ENCODE results near the gene UBTFL1.

UBTFL1 gene

DNA sequence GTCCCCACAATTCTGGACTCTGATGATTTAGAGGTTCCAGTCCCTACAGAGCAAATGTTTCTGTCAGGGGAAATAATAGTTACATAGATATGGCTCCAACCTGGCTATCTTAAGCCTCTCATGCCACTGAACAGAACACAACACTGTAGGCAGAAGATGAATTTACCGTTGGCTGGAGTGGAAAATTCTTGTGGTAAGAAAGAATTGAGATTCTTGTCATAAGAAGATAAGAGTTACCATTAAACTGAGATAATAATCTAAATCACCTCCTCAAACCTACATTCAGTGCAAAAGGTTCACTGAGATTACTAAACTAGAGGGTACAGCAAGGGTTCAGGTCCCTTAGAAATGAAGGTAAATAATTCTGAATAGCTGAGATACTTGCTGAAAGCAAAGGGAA, 38.6 kb downstream of the UBTFL1 start:
- in situ Hi-C loops (cut with MboI; ENCODE audit: low pct_unique_long_range_greater_than_20kb, low sequenced_read_pairs, unreplicated experiment), result no loop called here
- no peak for DNase-seq (ENCODE audit: low spot score)
- TF ChIP-seq, protein P1, sequence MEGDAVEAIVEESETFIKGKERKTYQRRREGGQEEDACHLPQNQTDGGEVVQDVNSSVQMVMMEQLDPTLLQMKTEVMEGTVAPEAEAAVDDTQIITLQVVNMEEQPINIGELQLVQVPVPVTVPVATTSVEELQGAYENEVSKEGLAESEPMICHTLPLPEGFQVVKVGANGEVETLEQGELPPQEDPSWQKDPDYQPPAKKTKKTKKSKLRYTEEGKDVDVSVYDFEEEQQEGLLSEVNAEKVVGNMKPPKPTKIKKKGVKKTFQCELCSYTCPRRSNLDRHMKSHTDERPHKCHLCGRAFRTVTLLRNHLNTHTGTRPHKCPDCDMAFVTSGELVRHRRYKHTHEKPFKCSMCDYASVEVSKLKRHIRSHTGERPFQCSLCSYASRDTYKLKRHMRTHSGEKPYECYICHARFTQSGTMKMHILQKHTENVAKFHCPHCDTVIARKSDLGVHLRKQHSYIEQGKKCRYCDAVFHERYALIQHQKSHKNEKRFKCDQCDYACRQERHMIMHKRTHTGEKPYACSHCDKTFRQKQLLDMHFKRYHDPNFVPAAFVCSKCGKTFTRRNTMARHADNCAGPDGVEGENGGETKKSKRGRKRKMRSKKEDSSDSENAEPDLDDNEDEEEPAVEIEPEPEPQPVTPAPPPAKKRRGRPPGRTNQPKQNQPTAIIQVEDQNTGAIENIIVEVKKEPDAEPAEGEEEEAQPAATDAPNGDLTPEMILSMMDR (IDR thresholded peaks at IDR 0.05; ENCODE audit: extremely low read depth, insufficient read depth, missing control alignments), result no peak

DNA sequence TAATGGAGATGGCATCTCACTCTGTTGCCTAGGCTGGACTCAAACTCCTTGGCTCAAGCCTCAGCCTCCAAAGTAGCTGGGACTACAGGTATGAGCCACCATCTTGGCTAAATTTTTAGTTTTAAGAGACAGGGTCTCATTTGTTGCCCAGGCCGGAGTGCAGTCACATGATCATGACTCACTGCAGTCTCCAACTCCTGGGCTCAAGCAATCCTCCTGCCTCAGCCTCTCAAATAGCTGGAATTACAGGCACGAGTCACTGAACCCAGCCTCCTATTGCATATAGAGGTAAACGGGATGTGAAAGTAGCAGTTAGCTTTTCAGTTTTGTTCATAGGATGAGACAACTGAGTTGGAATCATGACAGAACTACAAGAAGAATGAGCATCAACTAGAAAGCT, 39.2 kb downstream of the UBTFL1 start:
- no peak for DNase-seq (ENCODE audit: low spot score)
- TF ChIP-seq, protein P1 (IDR thresholded peaks at IDR 0.05; ENCODE audit: extremely low read depth, insufficient read depth, missing control alignments), result no peak
- in situ Hi-C loops (cut with MboI; ENCODE audit: low pct_unique_long_range_greater_than_20kb, low sequenced_read_pairs, unreplicated experiment), result no loop called here

DNA sequence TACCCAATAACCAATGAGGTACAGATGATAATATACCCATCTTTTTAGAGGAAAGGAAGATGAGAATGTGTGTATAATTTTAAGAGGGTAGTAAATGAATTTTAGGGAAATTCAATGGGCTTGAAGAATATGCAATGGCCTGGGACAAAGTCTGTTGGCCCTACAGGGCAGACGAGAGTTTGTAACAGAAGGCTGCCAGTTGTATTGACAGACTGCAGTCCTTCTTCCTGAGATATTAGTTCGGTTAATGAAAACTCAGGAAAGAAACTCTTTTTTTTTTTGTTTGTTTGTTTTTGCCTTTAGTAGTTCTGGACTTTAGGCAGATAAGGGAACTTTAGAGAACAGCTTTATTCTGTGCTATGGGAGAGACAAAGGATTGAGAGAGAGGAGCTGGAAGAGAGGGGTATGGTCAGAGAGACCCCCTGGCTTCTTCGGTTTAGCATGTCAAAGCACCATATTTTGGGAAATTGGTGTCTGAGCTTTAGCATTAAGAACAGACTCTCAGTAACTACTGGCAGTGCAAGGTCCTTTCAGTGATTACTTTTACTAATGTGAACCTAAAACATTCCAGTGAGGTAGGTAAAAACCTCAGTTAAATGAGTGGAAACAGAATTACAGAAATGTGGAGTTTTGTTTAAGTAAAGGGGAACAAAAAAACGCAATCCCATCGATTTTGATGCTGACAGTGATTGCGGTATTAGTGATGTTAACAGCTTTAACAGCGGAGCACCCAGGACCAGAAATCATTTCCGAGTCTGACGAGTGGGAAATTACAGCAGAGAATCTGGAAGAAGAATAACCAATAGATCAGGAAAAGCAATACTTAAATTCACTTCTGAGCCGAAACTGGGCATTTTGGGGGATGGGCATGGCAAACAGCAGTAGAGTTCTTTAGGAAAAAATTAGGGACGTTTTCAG, 48.1 kb downstream of the UBTFL1 start:
- TF ChIP-seq, protein P1 (IDR thresholded peaks at IDR 0.05; ENCODE audit: extremely low read depth, insufficient read depth, missing control alignments), result no peak
- in situ Hi-C loops (cut with MboI; ENCODE audit: low pct_unique_long_range_greater_than_20kb, low sequenced_read_pairs, unreplicated experiment), result no loop called here
- DNase-seq (ENCODE audit: low spot score), result no peak

DNA sequence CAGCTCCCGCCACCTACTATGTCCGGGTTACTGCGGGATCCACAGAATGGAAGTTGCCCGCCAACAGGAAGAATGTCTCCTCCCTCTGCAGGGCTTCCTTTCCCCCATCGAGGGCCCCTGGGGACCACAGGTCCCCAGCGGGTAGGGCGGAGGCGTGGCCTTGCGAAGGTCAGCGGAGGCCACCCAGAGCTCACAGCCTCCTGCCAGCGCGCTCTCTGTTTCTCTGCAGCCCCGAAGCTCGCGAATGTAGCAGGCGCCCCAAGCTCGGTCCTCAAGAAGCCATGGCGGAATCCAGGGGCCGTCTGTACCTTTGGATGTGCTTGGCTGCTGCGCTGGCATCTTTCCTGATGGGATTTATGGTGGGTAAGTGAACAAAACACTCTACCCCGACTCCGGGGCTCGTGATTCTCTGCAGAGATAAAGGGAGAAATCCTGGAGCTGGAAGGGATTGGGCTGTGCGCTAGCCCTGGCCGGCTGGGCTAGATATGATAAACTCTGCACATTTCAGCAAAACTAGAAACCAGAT, 48.8 kb downstream of the UBTFL1 start, which contains the start of gene NAALAD2:
Gene NAALAD2, plus strand, starts transcription at position 186 of the 526 bp plus-strand sequence. Its CDS starts 96 bp downstream, at position 282.
- in situ Hi-C loops (cut with MboI; ENCODE audit: low pct_unique_long_range_greater_than_20kb, low sequenced_read_pairs, unreplicated experiment), result no loop called here
- no peak for DNase-seq (ENCODE audit: low spot score)
- TF ChIP-seq, protein P1 (IDR thresholded peaks at IDR 0.05; ENCODE audit: extremely low read depth, insufficient read depth, missing control alignments), result no peak

DNA sequence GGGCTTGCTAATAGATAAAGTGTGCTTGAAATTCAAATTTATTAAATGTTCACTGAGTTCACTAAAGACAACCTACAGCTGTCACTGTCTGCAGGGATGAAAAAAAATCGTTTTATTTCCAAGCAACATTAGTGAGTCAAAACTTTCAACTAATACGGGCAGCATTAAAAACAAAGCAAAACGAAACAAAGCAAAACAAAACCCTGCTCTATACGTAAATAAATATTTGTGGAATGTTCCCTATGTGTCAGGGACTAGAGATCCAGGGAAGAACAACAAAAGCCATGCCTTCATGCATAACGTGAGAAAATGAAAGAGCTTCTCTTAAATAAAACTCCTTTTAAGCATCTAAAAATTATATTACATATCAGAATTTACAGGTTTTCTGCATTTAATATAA, 49.3 kb downstream of the UBTFL1 start:
- TF ChIP-seq, protein P1 (IDR thresholded peaks at IDR 0.05; ENCODE audit: extremely low read depth, insufficient read depth, missing control alignments), result no peak
- in situ Hi-C loops (cut with MboI; ENCODE audit: low pct_unique_long_range_greater_than_20kb, low sequenced_read_pairs, unreplicated experiment), result no loop called here
- DNase-seq (ENCODE audit: low spot score), result no peak

Data from GM13977 (cell line).